ENCODE data around the gene PLS3.
"Not testable (repeated sequence)": the region's sequence is repeated elsewhere in the genome, so short reads cannot be mapped to it uniquely, and the experiment has no call there.

Gene PLS3

DNA sequence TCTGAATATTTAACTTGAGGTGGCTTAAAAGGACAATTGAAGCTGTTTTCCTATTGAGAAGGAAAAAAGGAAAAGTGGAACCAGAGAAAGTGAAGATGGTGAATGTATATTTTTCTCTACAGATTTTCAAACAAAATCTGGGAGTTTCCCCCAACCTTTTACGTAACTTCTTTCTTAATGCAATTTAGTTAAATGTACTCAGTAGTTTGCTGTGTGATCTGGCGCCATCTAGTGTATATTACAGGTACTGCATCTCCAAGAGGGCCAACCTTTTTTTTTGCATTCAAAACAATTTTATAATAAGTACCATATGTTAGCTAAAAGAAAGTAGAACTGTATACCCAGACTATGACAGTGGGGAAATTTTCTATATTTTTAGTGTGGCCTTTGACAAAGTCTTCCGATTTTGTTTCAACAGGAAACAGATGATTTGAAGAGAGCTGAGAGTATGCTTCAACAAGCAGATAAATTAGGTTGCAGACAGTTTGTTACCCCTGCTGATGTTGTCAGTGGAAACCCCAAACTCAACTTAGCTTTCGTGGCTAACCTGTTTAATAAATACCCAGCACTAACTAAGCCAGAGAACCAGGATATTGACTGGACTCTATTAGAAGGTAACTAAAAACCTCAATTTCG is 82.0 kb downstream of the PLS3 start:
- H3K4me3 ChIP-seq (ENCODE audit: low read depth, low read length): no peak overlapping the region
- peak; percentile 1 for DNase-seq (ENCODE audit: low read depth)
- peak; percentile 61 for TF ChIP-seq CTCF (IDR thresholded peaks at IDR 0.05; ENCODE audit: control insufficient read depth, extremely low read depth, insufficient read depth)

DNA sequence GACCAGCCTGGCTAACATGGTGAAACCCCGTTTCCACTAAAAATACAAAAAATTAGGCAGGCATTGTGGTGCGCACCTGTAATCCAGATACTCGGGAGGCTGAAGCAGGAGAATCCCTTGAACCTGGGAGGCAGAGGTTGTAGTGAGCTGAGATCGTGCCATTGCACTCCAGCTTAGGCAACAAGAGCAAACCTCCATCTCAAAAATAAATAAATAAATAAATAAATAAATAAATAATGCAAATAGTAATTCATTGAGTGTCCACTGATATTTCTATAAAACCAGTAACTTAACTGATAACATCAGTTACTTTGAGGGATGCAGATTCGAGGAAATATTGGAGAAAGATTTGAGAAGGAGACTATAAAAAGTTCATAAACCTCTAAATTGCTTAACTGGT is 83.4 kb downstream of the PLS3 start:
- not testable (repeated sequence) for DNase-seq (ENCODE audit: low read depth); H3K4me3 ChIP-seq (ENCODE audit: low read depth, low read length)

- no peak overlapping the region for H3K4me3 ChIP-seq (ENCODE audit: low read depth, low read length)
- TF ChIP-seq CTCF (IDR thresholded peaks at IDR 0.05; ENCODE audit: control insufficient read depth, extremely low read depth, insufficient read depth): no peak
- no peak for DNase-seq (ENCODE audit: low read depth)
These were observed 88.6 kb downstream of the PLS3 start for GRCh38 chrX:115649461-115650063.

DNA sequence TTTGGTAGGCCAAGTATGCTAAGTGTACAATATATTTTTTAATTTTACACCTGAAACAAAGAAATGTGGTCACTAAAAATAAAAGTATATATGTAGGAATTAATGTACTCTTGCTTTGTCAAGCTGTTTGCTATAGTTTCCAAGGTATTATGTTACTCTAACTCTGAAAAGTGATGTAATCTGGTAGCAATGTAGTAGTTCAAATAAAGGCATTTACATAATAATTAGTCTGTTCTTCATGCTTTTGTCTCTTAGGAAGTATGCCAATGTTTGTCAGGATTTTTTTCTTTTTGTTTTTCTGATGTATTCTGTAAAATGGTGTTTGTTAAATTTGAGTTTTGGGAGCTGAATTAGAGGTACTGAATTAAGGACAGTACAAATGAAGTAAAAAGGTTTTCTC is 89.5 kb downstream of the PLS3 start:
- no peak overlapping the region for H3K4me3 ChIP-seq (ENCODE audit: low read depth, low read length)
- TF ChIP-seq CTCF (IDR thresholded peaks at IDR 0.05; ENCODE audit: control insufficient read depth, extremely low read depth, insufficient read depth): no peak
- DNase-seq (ENCODE audit: low read depth): no peak

- peak; percentile 3 for DNase-seq (ENCODE audit: low read depth)
- no peak overlapping the region for H3K4me3 ChIP-seq (ENCODE audit: low read depth, low read length)
- peak; percentile 56 for TF ChIP-seq CTCF (IDR thresholded peaks at IDR 0.05; ENCODE audit: control insufficient read depth, extremely low read depth, insufficient read depth)
These were observed 89.9 kb downstream of the PLS3 start for GRCh38 chrX:115650916-115651315.

- TF ChIP-seq CTCF (IDR thresholded peaks at IDR 0.05; ENCODE audit: control insufficient read depth, extremely low read depth, insufficient read depth): no peak
- no peak for DNase-seq (ENCODE audit: low read depth)
- no peak overlapping the region for H3K4me3 ChIP-seq (ENCODE audit: low read depth, low read length)
These were observed 91.2 kb downstream of the PLS3 start for GRCh38 chrX:115652221-115652620.

- TF ChIP-seq CTCF (IDR thresholded peaks at IDR 0.05; ENCODE audit: control insufficient read depth, extremely low read depth, insufficient read depth): no peak
- no peak for DNase-seq (ENCODE audit: low read depth)
- H3K4me3 ChIP-seq (ENCODE audit: low read depth, low read length): no peak overlapping the region
These were observed 104.1 kb downstream of the PLS3 start for GRCh38 chrX:115665122-115665521.

Data from LNCaP clone FGC (cell line).